MCF 10A (cell line): ENCODE results near the gene ADARB2. TPM values are rescaled to one million over a fixed set of nuclear protein-coding genes. Genes with fewer than 3 reads are reported as not detected.

Experiments used
- BruUV-seq: library from RNA; stranded (reverse); fragments of 400-500 nt; replicated peaks from 2 replicates; lab custom pipeline; 2021; lab: Mats Ljungman, UMichigan
- CTCF ChIA-PET: fragments of 300-600 bp; sonication (Branson Sonifier 250); formaldehyde crosslinking; extraction: SDS; loops from one replicate; lab custom pipeline; 2021; ENCODE audit warnings: antibody characterized with exemption, inconsistent platforms; lab: Yijun Ruan, JAX
- POLR2A ChIA-PET: fragments of 300-600, 350-650 bp; sonication (Branson Sonifier 250); formaldehyde crosslinking; extraction: SDS; loops from one replicate; lab custom pipeline; 2020; ENCODE audit warnings: antibody characterized with exemption, inconsistent platforms; lab: Yijun Ruan, JAX
- DNase-seq: peaks from one replicate; pipeline ENCODE4 v3.0.0-alpha.2; 2018; ENCODE audit not compliant: unreplicated experiment
- H3K27ac Mint-ChIP-seq: one replicate; pipeline ENCODE4 v1.8.0; 2022; ENCODE audit warnings: mild to moderate bottlenecking, low read depth, mixed read lengths; ENCODE audit not compliant: unreplicated experiment
- H3K27me3 Mint-ChIP-seq: one replicate; pipeline ENCODE4 v1.8.0; 2022; ENCODE audit warnings: mixed read lengths; ENCODE audit not compliant: insufficient read depth, unreplicated experiment
- H3K36me3 Mint-ChIP-seq: one replicate; pipeline ENCODE4 v1.8.0; 2022; ENCODE audit warnings: mild to moderate bottlenecking, moderate library complexity, mixed read lengths; ENCODE audit not compliant: insufficient read depth, unreplicated experiment
- H3K4me1 Mint-ChIP-seq: one replicate; pipeline ENCODE4 v1.8.0; 2022; ENCODE audit warnings: mixed read lengths; ENCODE audit not compliant: insufficient read depth, unreplicated experiment
- H3K4me3 Mint-ChIP-seq: one replicate; pipeline ENCODE4 v1.8.0; 2022; ENCODE audit warnings: mild to moderate bottlenecking, moderate library complexity, mixed read lengths; ENCODE audit not compliant: unreplicated experiment
- H3K9me3 Mint-ChIP-seq: one replicate; pipeline ENCODE4 v1.8.0; 2022; ENCODE audit warnings: mixed read lengths; ENCODE audit not compliant: unreplicated experiment
- CTCF ChIP-seq: fragments of 200-600 bp; IDR thresholded peaks from one replicate; pipeline ENCODE4 v1.8.0; 2022; ENCODE audit warnings: antibody characterized with exemption, mild to moderate bottlenecking; ENCODE audit not compliant: unreplicated experiment
- intact Hi-C: fragments of 100-400 bp; cut with micrococcal nuclease; formaldehyde crosslinking; loops from 2 replicates; pipeline ENCODE4 v1.14.1; 2022
- total RNA-seq: library from RNA; stranded (reverse); gene quantifications from 2 replicates; pipeline ENCODE4 v1.2.3, GENCODE V29; 2022

Gene ADARB2
- total RNA-seq, 1 experiment from 2014 or later: 0.96 TPM

DNA sequence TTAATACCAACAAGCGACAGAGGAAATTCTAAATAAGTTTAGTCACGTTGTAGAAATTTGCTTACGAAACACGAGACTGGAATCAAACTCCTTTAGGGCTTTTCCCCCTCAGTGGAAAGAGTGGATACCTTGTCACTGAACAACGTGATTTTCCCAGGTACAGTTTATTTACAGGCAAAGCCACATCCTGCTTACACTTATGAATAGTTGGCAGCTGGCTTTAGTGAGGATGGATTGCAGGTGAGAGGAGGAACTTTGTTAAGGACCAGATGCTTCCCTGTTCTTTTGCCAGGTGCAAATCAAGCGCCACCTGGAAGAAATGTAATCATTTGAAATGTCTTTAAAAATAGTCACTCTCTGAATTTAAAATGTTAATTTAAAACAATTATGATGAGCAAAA, 282.4 kb downstream of the ADARB2 start:
- no peaks in the 10 kb centered on the region for H3K36me3 Mint-ChIP-seq
- no peak overlapping the region for H3K4me3 Mint-ChIP-seq
- no TSS peak for BruUV-seq
- ChIA-PET CTCF (interaction anchor here (0.6 to 1.1 kb wide), 2 partner anchors 23 to 84 kb away, joined by 3 to 4 read pairs; no protein-coding TSS in a partner anchor), POLR2A (interaction anchor here (0.7 to 1.0 kb wide), 3 partner anchors 9 to 105 kb away, joined by 3 to 5 read pairs (median 4); no protein-coding TSS in a partner anchor)
- peaks cover 33% of the 10 kb centered on the region for H3K27me3 Mint-ChIP-seq
- peaks cover 13% of the 10 kb centered on the region for H3K9me3 Mint-ChIP-seq
- DNase-seq: no peak
- no peak overlapping the region for H3K27ac Mint-ChIP-seq
- H3K4me1 Mint-ChIP-seq: no peaks in the 10 kb centered on the region
- intact Hi-C loops: no loop called here
- TF ChIP-seq CTCF: no peak

- H3K4me3 Mint-ChIP-seq: no peak overlapping the region
Measured at GRCh38 chr10:1454428-1454827, 282.9 kb downstream of the ADARB2 start.

DNA sequence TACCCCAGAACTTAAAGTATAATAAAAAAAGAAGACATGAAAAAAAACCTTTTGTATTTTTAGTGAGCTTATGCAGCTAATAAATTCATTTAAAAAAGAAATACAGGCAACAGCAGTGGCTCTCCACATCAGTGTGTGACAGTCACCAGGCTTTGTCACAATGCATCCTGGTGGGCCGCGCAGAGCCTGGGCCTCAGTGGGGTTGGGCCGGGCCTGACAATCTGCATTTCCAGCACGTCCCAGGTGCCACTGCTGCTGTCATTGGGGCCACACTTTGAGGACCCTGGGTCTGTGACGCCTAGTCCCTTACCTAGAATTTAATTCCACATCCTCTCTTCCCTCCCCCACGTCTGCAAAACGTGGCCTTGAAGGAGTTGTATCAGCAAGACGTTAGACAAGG, 284.5 kb downstream of the ADARB2 start:
- POLR2A ChIA-PET: no interaction called here
- no peak for TF ChIP-seq CTCF
- Mint-ChIP-seq H3K27me3 (peaks cover 42% of the 10 kb centered on the region), H3K36me3 (no peaks in the 10 kb centered on the region), H3K4me1 (no peaks in the 10 kb centered on the region), H3K9me3 (peaks cover 13% of the 10 kb centered on the region), H3K27ac (no peak overlapping the region), H3K4me3 (no peak overlapping the region)
- intact Hi-C loops: no loop called here
- CTCF ChIA-PET: interaction anchor here (0.6 to 0.9 kb wide), 3 partner anchors 33 to 217 kb away, joined by 3 read pairs; no protein-coding TSS in a partner anchor
- BruUV-seq: no TSS peak
- DNase-seq: no peak

More at GRCh38 chr10:1454428-1454827, 282.9 kb downstream of the ADARB2 start:
- ChIA-PET CTCF (interaction anchor here (0.6 to 1.1 kb wide), 2 partner anchors 22 to 83 kb away, joined by 3 to 4 read pairs; no protein-coding TSS in a partner anchor), POLR2A (interaction anchor here (0.9 to 1.0 kb wide), 2 partner anchors 8 to 35 kb away, joined by 4 to 5 read pairs; no protein-coding TSS in a partner anchor)
- TF ChIP-seq CTCF: no peak
- Mint-ChIP-seq H3K9me3 (peaks cover 13% of the 10 kb centered on the region), H3K4me1 (no peaks in the 10 kb centered on the region), H3K27me3 (peaks cover 36% of the 10 kb centered on the region), H3K27ac (no peak overlapping the region), H3K36me3 (no peaks in the 10 kb centered on the region)
- no TSS peak for BruUV-seq
- DNase-seq: no peak
- intact Hi-C loops: no loop called here

DNA sequence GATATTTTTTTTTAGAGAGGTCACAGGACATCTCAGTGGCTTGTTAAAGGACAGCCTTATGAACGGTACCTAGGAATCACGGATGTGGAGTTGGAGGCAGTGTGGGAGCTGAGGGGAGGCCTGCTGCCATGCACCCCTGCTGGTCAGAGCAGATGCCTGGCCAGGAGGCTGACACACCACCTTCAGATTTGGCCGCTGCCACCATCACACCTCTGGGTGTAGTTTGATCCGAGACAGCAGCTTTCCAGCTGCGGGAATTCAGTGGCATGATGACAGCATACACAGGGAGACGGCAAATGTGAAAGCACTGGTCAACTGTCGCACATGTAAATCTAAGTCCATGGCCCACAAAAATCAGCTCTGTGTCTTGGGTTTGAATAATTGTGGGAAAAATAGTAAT, 285.4 kb downstream of the ADARB2 start:
- intact Hi-C loops: no loop called here
- Mint-ChIP-seq H3K9me3 (peaks cover 13% of the 10 kb centered on the region), H3K36me3 (no peaks in the 10 kb centered on the region), H3K27ac (no peak overlapping the region), H3K4me3 (no peak overlapping the region), H3K27me3 (peaks cover 41% of the 10 kb centered on the region), H3K4me1 (no peaks in the 10 kb centered on the region)
- ChIA-PET CTCF (interaction anchor here (0.8 kb wide), 1 partner anchor 32 kb away, joined by 3 read pairs; no protein-coding TSS in a partner anchor), POLR2A (no interaction called here)
- no peak for TF ChIP-seq CTCF
- no peak for DNase-seq
- no TSS peak for BruUV-seq
